GM18870 (cell line): ENCODE results near the gene CXorf49.
"Not testable (repeated sequence)": the region's sequence is repeated elsewhere in the genome, so short reads cannot be mapped to it uniquely, and the experiment has no call there.

Source experiments
- ATAC-seq: cut with Tn5 transposase; IDR thresholded peaks from one replicate; pipeline ENCODE4 v1.9.1; 2021; ENCODE audit warnings: moderate library complexity; ENCODE audit not compliant: unreplicated experiment

CXorf49 gene

DNA sequence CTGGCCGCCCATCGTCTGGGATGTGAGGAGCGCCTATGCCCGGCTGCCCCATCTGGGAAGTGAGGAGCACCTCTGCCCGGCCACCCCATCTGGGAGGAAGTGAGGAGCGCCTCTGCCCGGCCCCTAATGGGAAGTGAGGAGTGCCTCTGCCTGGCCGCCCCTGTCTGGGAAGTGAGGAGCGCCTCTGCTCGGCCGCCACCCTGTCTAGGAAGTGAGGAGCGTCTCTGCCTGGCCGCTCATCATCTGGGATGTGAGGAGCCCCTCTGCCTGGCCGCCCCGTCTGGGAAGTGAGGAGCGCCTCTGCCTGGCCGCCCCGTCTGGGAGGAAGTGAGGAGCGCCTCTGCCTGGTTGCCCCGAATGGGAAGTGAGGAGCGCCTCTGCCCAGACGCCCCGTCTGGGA is 42.4 kb downstream of the CXorf49 start:
- not testable (repeated sequence) for ATAC-seq

- ATAC-seq, result no peak
Observed at GRCh38 chrX:71671938-71672337, 46.1 kb downstream of the CXorf49 start.

- ATAC-seq, result no peak
Observed at GRCh38 chrX:71671043-71671780, 46.9 kb downstream of the CXorf49 start.

GRCh38 chrX:71669947-71670346 is 48.1 kb downstream of the CXorf49 start:
- ATAC-seq, result not testable (repeated sequence)

- no peak for ATAC-seq
Observed at GRCh38 chrX:71669492-71669891, 48.6 kb downstream of the CXorf49 start.

GRCh38 chrX:71668248-71668595 is 49.9 kb downstream of the CXorf49 start:
- ATAC-seq, result no peak

DNA sequence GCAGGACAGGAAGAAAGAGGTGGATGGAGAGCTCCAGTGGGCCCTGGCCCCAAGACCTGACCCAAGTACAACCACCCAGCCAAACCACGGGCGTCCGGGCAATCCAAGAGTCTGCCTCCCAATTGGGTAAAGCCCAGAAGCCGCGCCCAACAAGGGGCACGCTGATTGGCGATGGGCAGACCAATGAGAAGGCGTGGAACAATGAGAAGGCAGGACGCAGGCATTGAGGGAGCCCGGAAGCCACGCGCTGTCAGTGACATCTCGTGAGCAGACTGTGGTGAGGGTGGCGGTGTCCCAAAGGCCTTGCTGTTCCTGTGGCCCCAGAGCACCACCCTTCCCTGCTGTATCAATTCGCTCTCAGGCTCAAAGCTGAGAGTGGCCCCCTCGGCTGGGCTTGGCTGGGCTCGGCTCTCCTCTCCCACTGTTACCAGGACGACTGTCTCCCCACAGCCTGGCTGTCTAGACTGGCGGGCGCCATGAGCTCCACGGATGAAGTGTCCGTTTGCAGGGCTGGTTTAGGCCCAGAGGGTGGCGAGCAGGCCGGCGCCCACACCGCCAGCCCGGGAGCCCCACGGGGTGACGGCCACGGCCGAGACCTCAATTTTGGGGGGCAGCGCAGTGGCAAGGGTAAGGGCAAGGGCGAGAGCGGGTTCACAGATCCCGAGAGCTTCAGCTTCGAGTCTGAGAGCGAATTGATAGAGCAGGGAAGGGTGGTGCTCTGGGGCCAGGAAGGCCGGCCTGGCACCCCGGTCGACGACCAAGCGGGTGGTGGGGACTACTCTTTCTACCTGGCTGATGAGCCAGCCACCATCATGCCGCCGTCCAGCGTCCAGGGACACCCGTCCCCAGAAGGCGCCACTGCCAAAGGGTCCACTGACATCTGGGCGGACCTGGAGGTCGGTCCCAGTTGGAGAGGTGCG is 50.5 kb downstream of the CXorf49 start, which contains the start of gene LOC101059915:
Gene LOC101059915, plus strand, starts transcription at position 219 of the 920 bp plus-strand sequence.
- ATAC-seq, result no peak

DNA sequence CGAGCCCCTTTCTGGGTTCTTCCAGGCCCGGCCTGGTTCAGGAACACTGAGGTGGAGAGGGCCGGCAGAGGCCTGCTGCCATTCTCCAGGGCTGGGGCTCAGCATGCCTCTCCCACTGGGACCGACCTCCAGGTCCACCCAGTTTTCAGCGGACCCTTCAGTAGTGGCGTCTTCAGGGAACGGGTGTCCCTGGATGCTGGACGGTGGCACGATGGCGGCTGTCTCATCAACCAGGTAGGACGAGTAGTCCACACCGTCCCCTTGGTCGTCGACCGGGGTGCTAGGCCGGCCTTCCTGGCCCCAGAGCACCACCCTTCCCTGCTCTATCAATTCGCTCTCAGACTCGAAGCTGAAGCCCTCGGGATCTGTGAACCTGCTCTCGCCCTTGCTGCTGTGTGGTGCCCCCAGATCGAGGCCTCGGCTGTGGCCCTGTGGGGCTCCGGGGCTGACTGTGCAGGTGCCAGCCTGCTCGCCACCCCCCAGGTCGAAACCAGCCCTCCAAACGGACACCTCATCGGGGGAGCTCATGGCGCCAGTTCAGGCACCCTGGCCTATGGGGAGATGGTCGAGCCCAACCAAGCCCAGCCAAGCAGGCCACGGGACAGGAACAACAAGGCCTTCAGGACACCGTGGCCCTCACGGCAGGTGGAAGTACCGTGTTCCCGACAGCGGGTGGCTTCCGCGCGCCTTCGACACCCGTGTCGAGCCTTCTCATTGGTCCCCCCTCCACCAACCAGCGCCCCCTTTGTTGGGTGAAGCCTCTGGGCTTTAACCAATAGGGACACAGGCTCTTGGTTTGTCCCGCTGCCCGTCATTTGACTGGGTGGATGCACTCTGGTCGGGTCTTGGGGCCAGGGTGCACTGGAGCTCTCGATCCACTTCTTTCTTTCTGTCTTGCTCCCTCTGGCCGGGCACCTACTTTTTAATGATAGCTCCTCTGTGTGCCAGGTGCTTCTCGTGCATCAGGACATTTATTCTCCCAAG is 51.6 kb downstream of the CXorf49 start:
- no peak for ATAC-seq

DNA sequence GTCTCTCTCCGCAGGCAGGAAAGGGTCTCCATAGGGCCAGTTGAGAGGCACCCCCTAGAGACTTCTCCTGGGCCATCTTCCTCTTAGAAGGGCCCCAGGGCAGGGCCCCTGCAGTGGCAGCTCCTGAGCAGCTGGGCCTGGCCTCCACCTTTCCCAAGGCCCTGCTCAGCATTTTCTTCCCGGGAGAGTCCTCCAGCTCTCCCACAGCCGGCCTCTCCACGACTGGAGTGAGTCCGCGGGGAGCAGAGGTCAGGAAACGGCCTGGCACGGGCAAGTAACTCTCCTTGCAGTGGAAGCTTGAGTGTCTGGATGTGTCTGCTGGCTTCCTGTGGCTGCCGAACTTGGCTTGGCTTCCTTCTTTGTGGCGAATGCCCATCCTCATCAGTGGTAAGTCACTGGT is 52.3 kb downstream of the CXorf49 start:
- ATAC-seq, result no peak

DNA sequence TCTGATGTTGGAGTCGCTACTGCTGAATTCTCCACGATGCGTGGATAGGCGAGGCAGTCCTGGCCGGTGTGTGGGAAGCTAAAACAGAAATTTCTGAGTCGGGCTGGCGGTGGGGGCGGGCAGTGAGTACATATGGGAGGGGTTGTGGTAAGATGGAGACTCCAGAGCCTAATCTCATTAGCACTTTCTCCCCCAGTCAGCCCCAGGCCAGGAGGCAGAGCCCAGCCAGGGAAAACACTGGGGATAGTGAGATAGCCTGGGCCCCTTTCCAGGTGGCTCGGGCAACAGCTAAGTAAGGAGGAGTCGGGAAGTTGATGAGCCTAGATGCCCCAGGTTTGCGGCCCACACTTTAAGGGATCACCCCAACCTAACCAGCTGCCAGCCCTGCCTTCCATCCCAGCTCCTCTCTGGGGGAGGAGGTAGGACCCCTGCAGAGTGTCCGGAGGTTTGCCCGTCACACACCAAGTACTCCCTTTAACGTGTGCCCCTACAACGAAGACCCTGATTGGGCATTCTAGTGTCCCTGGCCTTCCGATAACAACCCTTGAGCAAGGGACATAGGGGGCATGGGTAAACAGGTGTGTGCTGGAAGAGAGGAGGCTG is 53.1 kb downstream of the CXorf49 start:
- ATAC-seq, result no peak
